Astrocyte (in vitro differentiated cells and primary cell): Measurements from ENCODE around the gene BEX4. TPM values are rescaled to one million over a fixed set of nuclear protein-coding genes. Genes with fewer than 3 reads are reported as not detected.
"Not testable (repeated sequence)": the region's sequence is repeated elsewhere in the genome, so short reads cannot be mapped to it uniquely, and the experiment has no call there.

Experiments used
- DNase-seq: peaks from one replicate; pipeline ENCODE4 v3.0.0-alpha.2; 2010; ENCODE audit warnings: low read depth
- FAIRE-seq: peaks from 2 replicates; lab custom pipeline; 2011; peaks lifted over from hg19 to GRCh38; lab: Jason Lieb, UNC
- H2AFZ ChIP-seq: 2 replicates; pipeline ENCODE4 v1.6.0; 2012; ENCODE audit warnings: low read depth, low read length, inconsistent platforms
- H3K27ac ChIP-seq: 2 replicates; pipeline ENCODE4 v1.5.1; 2011; ENCODE audit warnings: low read depth, low read length, inconsistent platforms
- H3K27me3 ChIP-seq: 2 replicates; pipeline ENCODE4 v1.6.0; 2011; ENCODE audit warnings: low read length, inconsistent platforms; ENCODE audit not compliant: insufficient read depth
- H3K36me3 ChIP-seq: 2 replicates; pipeline ENCODE4 v1.5.1; 2011; ENCODE audit warnings: low read length, inconsistent platforms; ENCODE audit not compliant: insufficient read depth
- H3K4me1 ChIP-seq: 2 replicates; pipeline ENCODE4 v1.5.1; 2011; ENCODE audit warnings: low read length, inconsistent platforms; ENCODE audit not compliant: insufficient read depth
- H3K4me2 ChIP-seq: 2 replicates; pipeline ENCODE4 v1.6.0; 2012; ENCODE audit warnings: low read length, inconsistent platforms
- H3K4me3 ChIP-seq: 2 replicates; pipeline ENCODE4 v1.5.1; 2011; ENCODE audit warnings: low read depth, mild to moderate bottlenecking, low read length, inconsistent platforms; ENCODE audit not compliant: insufficient read depth
- H3K79me2 ChIP-seq: 2 replicates; pipeline ENCODE4 v1.6.0; 2012; ENCODE audit warnings: mild to moderate bottlenecking, low read length, inconsistent platforms; ENCODE audit not compliant: insufficient read depth
- H3K9ac ChIP-seq: 2 replicates; pipeline ENCODE4 v1.6.0; 2012; ENCODE audit warnings: mild to moderate bottlenecking, low read length, inconsistent platforms
- H3K9me3 ChIP-seq: 2 replicates; pipeline ENCODE4 v1.5.1; 2012; ENCODE audit warnings: low read depth, mild to moderate bottlenecking, low read length, inconsistent platforms; ENCODE audit not compliant: insufficient read depth
- H4K20me1 ChIP-seq: 2 replicates; pipeline ENCODE4 v1.6.0; 2012; ENCODE audit warnings: low read length, inconsistent platforms; ENCODE audit not compliant: insufficient read depth
- H3K27ac Mint-ChIP-seq: one replicate; pipeline ENCODE4 v1.8.0; 2021; ENCODE audit warnings: mild to moderate bottlenecking, mixed read lengths; ENCODE audit not compliant: unreplicated experiment
- H3K27me3 Mint-ChIP-seq: one replicate; pipeline ENCODE4 v1.8.0; 2021; ENCODE audit warnings: low read depth, mixed read lengths; ENCODE audit not compliant: unreplicated experiment
- H3K36me3 Mint-ChIP-seq: one replicate; pipeline ENCODE4 v1.8.0; 2021; ENCODE audit warnings: low read depth, mixed read lengths; ENCODE audit not compliant: unreplicated experiment
- H3K4me1 Mint-ChIP-seq: one replicate; pipeline ENCODE4 v1.8.0; 2021; ENCODE audit warnings: low read depth, mixed read lengths; ENCODE audit not compliant: unreplicated experiment
- H3K4me3 Mint-ChIP-seq: one replicate; pipeline ENCODE4 v1.8.0; 2021; ENCODE audit warnings: mild to moderate bottlenecking, moderate library complexity, mixed read lengths; ENCODE audit not compliant: unreplicated experiment
- H3K9me3 Mint-ChIP-seq: one replicate; pipeline ENCODE4 v1.8.0; 2021; ENCODE audit warnings: mild to moderate bottlenecking, mixed read lengths; ENCODE audit not compliant: unreplicated experiment
- CTCF ChIP-seq: IDR thresholded peaks from 2 replicates; pipeline ENCODE4 v1.5.1; 2011; ENCODE audit warnings: low read depth, mild to moderate bottlenecking, inconsistent platforms, low read length, moderate library complexity; ENCODE audit not compliant: insufficient read depth
- EZH2 ChIP-seq: IDR thresholded peaks from 2 replicates; pipeline ENCODE4 v1.6.1; 2012; ENCODE audit warnings: mild to moderate bottlenecking, low read length, inconsistent platforms; ENCODE audit not compliant: insufficient read depth
- total RNA-seq: library from RNA; stranded (reverse); gene quantifications from 2 replicates; pipeline ENCODE4 v1.2.1, GENCODE V29; 2021

BEX4 gene
- total RNA-seq, 1 donor from 2014 or later = 43.4 TPM

- H3K4me1 ChIP-seq = no peaks in the 10 kb centered on the region
- no peak overlapping the region for H3K4me2 ChIP-seq
- no peaks in the 10 kb centered on the region for H3K36me3 ChIP-seq
- FAIRE-seq (no peak), DNase-seq (no peak)
- no peaks in the 10 kb centered on the region for H4K20me1 ChIP-seq
- no peak overlapping the region for H2AFZ ChIP-seq
- Mint-ChIP-seq H3K27ac (no peak overlapping the region), H3K27me3 (no peaks in the 10 kb centered on the region), H3K4me3 (no peak overlapping the region), H3K36me3 (no peaks in the 10 kb centered on the region), H3K4me1 (no peaks in the 10 kb centered on the region), H3K9me3 (no peaks in the 10 kb centered on the region)
- TF ChIP-seq CTCF (no peak), EZH2 (no peak)
- no peak overlapping the region for H3K9ac ChIP-seq
- H3K9me3 ChIP-seq = no peaks in the 10 kb centered on the region
- H3K27ac ChIP-seq = no peak overlapping the region
- H3K4me3 ChIP-seq = no peak overlapping the region
- H3K79me2 ChIP-seq = no peaks in the 10 kb centered on the region
- H3K27me3 ChIP-seq = no peaks in the 10 kb centered on the region
Observed at GRCh38 chrX:103233263-103233662, 18.4 kb downstream of the BEX4 start.

GRCh38 chrX:103234869-103235268 lies 20.0 kb downstream of the BEX4 start:
- no peak overlapping the region for H3K4me3 ChIP-seq
- H3K9me3 Mint-ChIP-seq = no peaks in the 10 kb centered on the region
- H3K4me1 Mint-ChIP-seq = no peaks in the 10 kb centered on the region
- H3K9ac ChIP-seq = no peak overlapping the region
- no peaks in the 10 kb centered on the region for H3K36me3 Mint-ChIP-seq
- H3K4me1 ChIP-seq = no peaks in the 10 kb centered on the region
- no peaks in the 10 kb centered on the region for H3K9me3 ChIP-seq
- H3K36me3 ChIP-seq = no peaks in the 10 kb centered on the region
- H3K27ac Mint-ChIP-seq = no peak overlapping the region
- H3K27me3 Mint-ChIP-seq = no peaks in the 10 kb centered on the region
- no peak overlapping the region for H3K4me2 ChIP-seq
- H4K20me1 ChIP-seq = no peaks in the 10 kb centered on the region
- no peak overlapping the region for H2AFZ ChIP-seq
- no peaks in the 10 kb centered on the region for H3K27me3 ChIP-seq
- no peaks in the 10 kb centered on the region for H3K79me2 ChIP-seq
- TF ChIP-seq CTCF (no peak), EZH2 (no peak)
- no peak overlapping the region for H3K27ac ChIP-seq
- no peak overlapping the region for H3K4me3 Mint-ChIP-seq
- DNase-seq (no peak), FAIRE-seq (no peak)

DNA sequence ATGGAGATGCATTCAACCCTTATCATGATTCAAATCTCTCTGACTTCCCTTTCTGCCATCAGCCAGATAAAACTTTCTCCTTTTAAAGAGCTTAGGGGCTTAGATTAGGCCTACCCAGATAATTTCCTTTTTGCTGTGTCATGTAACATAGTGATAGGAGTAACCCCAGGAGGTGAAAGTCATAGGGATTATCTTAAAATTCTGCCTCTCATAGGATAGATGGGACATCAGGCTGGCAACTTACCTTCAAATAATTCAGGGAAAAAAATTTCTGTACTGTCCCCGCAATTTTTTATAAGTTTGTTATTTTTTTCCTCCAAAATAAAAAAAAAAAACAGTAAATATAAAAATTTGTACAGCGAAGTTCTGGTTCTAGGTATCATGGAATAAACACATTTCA lies 20.7 kb downstream of the BEX4 start:
- not testable (repeated sequence) for H3K27ac Mint-ChIP-seq, H3K36me3 ChIP-seq, H4K20me1 ChIP-seq, H3K27me3 Mint-ChIP-seq, H3K9ac ChIP-seq, H3K4me3 Mint-ChIP-seq, H3K4me1 Mint-ChIP-seq, H3K27ac ChIP-seq, H3K79me2 ChIP-seq, DNase-seq, H3K4me1 ChIP-seq, H3K27me3 ChIP-seq, H3K9me3 Mint-ChIP-seq, H3K9me3 ChIP-seq, H3K4me3 ChIP-seq, FAIRE-seq, H3K4me2 ChIP-seq, H3K36me3 Mint-ChIP-seq, H2AFZ ChIP-seq
